Psoas muscle (tissue), 8 donors: Measurements from ENCODE around the gene FBXO36. TPM values are rescaled to one million over a fixed set of nuclear protein-coding genes. Genes with fewer than 3 reads are reported as not detected.

ENCODE experiments used
- ATAC-seq, 4 donors: fragments of 200-7000 bp; cut with Tn5 transposase; one replicate each; pipeline ENCODE4 v1.9.1; 2020; ENCODE audit warnings: moderate library complexity in 3 of 4, mild to moderate bottlenecking in 2 of 4
- DNase-seq, 2 donors: peaks; one replicate each; pipeline ENCODE4 v3.0.0-alpha.2; 2020
- H3K27ac ChIP-seq: fragments of 200-600 bp; one replicate; pipeline ENCODE4 v1.8.0; 2022
- H3K27me3 ChIP-seq, 3 donors: fragments of 200-600 bp in 1 of 3; one replicate each; pipeline versions ENCODE4 v1.6.1 to v1.8.0; 2013 to 2022; ENCODE audit warnings: low read length in 2 of 3, mild to moderate bottlenecking in 2 of 3, moderate library complexity in 1 of 3; ENCODE audit not compliant: insufficient read depth in 3 of 3
- H3K36me3 ChIP-seq, 2 donors: fragments of 200-600 bp in 1 of 2; one replicate each; pipeline versions ENCODE4 v1.6.1 to v1.8.0; 2013 to 2022; ENCODE audit warnings: low read depth in 1 of 2, mild to moderate bottlenecking in 1 of 2, moderate library complexity in 1 of 2; ENCODE audit not compliant: insufficient read depth in 1 of 2
- H3K4me1 ChIP-seq: fragments of 200-600 bp; one replicate; pipeline ENCODE4 v1.8.0; 2022
- H3K4me3 ChIP-seq: fragments of 200-600 bp; one replicate; pipeline ENCODE4 v1.8.0; 2022; ENCODE audit warnings: mild to moderate bottlenecking
- H3K9me3 ChIP-seq: fragments of 200-600 bp; one replicate; pipeline ENCODE4 v1.8.0; 2022
- CTCF ChIP-seq: fragments of 200-600 bp; IDR thresholded peaks from one replicate; pipeline ENCODE4 v1.8.0; 2022; ENCODE audit warnings: antibody characterized with exemption
- WGBS, 3 donors: extraction: QIAGEN DNeasy Blood & Tissue Kit; methylation state at CpG; one replicate each; pipeline versions ENCODE4 v1.1.6 to v1.1.7; 2013; 5-methylcytosine and 5-hydroxymethylcytosine counted together
- intact Hi-C, 2 donors: fragments of 100-400 bp; cut with DNase I; formaldehyde crosslinking; loops; one replicate each; pipeline versions ENCODE4 v1.11.0 to v1.14.2; 2022
- long read RNA-seq, 2 donors: library from polyadenylated mRNA; unstranded; transcript quantifications; one replicate each; pipeline ENCODE4 v2.0.0, GENCODE V29; 2021
- polyA plus RNA-seq, 3 donors: library from polyadenylated mRNA; stranded (reverse); fragments of 200-250 nt; gene quantifications; one replicate each; pipeline ENCODE4 v1.2.3, GENCODE V29; 2013
- total RNA-seq, 4 donors: library from RNA; stranded (reverse); fragmentation: NEBNext Ultra II Directional in 2 of 4; extraction: Animal tissue kit (Norgen Biotek cat#: 25700) in 2 of 4; gene quantifications; one replicate each; pipeline versions ENCODE4 v1.2.1 to v1.2.4, GENCODE V29; 2021 to 2023
- donor health status: healthy with polysubstance abuse.
- donor health status: DM: no; HTN: no; CAD: no; lungs with moderate emphysema.
- donor health status: Bipolar disorder and iron deficiency.
- donor health status: healthy.
- donor health status: DM: yes; HTN: yes; CAD: no.
- donor health status: DM: no; HTN: no; CAD: no.
- donor health status: DM: no; HTN: no; CAD: no.
- donor health status: DM: yes; HTN: yes; CAD: no.

The FBXO36 gene
- total RNA-seq (1 to 10 TPM in 1 of 4 donors, under 1 TPM in 3; 0.49 to 1.2 (median 0.97) TPM), polyA plus RNA-seq (under 1 TPM; 0.21 to 0.60 (median 0.44) TPM)
- long read RNA-seq, donor 1 = 0 reads
- long read RNA-seq, donor 2, partial matches to known transcripts = 0 of 3 reads
- long read RNA-seq, donor 2, other reads (novel, unspliced or antisense) = 0 of 3 reads

- Histone ChIP-seq H3K36me3 (no peaks in the 10 kb centered on the region), H3K27me3 (no peaks in the 10 kb centered on the region), H3K4me1 (peaks cover 7% of the 10 kb centered on the region), H3K27ac (peak within 1 kb of the TSS; percentile 97), H3K9me3 (no peaks in the 10 kb centered on the region), H3K4me3 (peak within 1 kb of the TSS; percentile 76)
- DNase-seq (peak; percentile 86 to 93), ATAC-seq (peak; percentile 78 to 86 (median 80))
- WGBS, 3 donors = 1% methylated on average over 61 of the region's 61 CpGs
- intact Hi-C loops = loop anchor here in 1 of 2 donors (5.0 kb wide), 1 partner anchor 120 kb away; no protein-coding TSS in a partner anchor
- TF ChIP-seq CTCF = no peak
Observed at GRCh38 chr2:229922449-229923386, at the start of gene FBXO36. Gene FBXO36 (plus strand): TSS chr2:229922503. CDS start chr2:229922514, 11 bp downstream.

- Histone ChIP-seq H3K4me1 (peaks cover 22% of the 10 kb centered on the region), H3K27me3 (no peaks in the 10 kb centered on the region), H3K4me3 (no peak overlapping the region), H3K9me3 (no peaks in the 10 kb centered on the region), H3K36me3 (peaks cover 0 to 24% of the 10 kb centered on the region in 2 donors), H3K27ac (no peak overlapping the region)
- ATAC-seq (no peak), DNase-seq (no peak)
- intact Hi-C loops = no loop called here
- no peak for TF ChIP-seq CTCF
- 69 to 74% (median 71%) methylated on average over 1 of the region's 1 CpG for WGBS, 3 donors
Observed at GRCh38 chr2:229873123-229873581, 49.2 kb upstream of the FBXO36 start.

- no peak overlapping the region for H3K4me3 ChIP-seq
- H3K27me3 ChIP-seq = no peaks in the 10 kb centered on the region
- no peak overlapping the region for H3K27ac ChIP-seq
- peaks cover 10% of the 10 kb centered on the region for H3K4me1 ChIP-seq
- DNase-seq = no peak
- no peak for TF ChIP-seq CTCF
- H3K9me3 ChIP-seq = no peaks in the 10 kb centered on the region
- no peak for ATAC-seq
- H3K36me3 ChIP-seq = peaks cover 4 to 39% of the 10 kb centered on the region in 2 donors
- 85 to 88% (median 88%) methylated on average over 4 of the region's 4 CpGs for WGBS, 3 donors
- intact Hi-C loops = loop anchor here (5.0 kb wide), 2 partner anchors 38 to 43 kb away; no protein-coding TSS in a partner anchor
Observed at GRCh38 chr2:229874647-229875046, 47.7 kb upstream of the FBXO36 start.

- ATAC-seq (no peak), DNase-seq (no peak)
- intact Hi-C loops = loop anchor here (5.0 kb wide), 2 partner anchors 37 to 42 kb away; no protein-coding TSS in a partner anchor
- Histone ChIP-seq H3K27ac (no peak overlapping the region), H3K4me3 (no peak overlapping the region), H3K9me3 (no peaks in the 10 kb centered on the region), H3K4me1 (peaks cover 9% of the 10 kb centered on the region), H3K36me3 (peaks cover 4 to 42% of the 10 kb centered on the region in 2 donors), H3K27me3 (no peaks in the 10 kb centered on the region)
- 89 to 93% (median 91%) methylated on average over 2 of the region's 2 CpGs for whole genome bisulfite sequencing, 3 donors
- no peak for TF ChIP-seq CTCF
Observed at GRCh38 chr2:229875549-229875948, 46.8 kb upstream of the FBXO36 start.
